Measurements from ENCODE around the gene CDC42BPB.

The CDC42BPB gene

GRCh38 chr14:103103461-103104388 lies 46.4 kb upstream of the CDC42BPB start (continued):
- TF ChIP-seq PBX3 (CRISPR knock-in tag; IDR thresholded peaks at IDR 0.05), result no peak
- no peak for TF ChIP-seq PRDM4 (tag by site-specific recombination; IDR thresholded peaks at IDR 0.05)
- TF ChIP-seq ZNF341 (tag by site-specific recombination; IDR thresholded peaks at IDR 0.05; ENCODE audit: low read depth), result no peak
- TF ChIP-seq HIC1 (tag by site-specific recombination; IDR thresholded peaks at IDR 0.05), result peak; percentile 44; the same call in 1 of the 2 replicates
- TF ChIP-seq ZNF585B (tag by site-specific recombination; IDR thresholded peaks at IDR 0.05), result no peak
- TF ChIP-seq ZNF155 (tag by site-specific recombination; IDR thresholded peaks at IDR 0.05), result no peak
- peak; percentile 90 for TF ChIP-seq ZNF600 (tag by site-specific recombination; IDR thresholded peaks at IDR 0.05)
- TF ChIP-seq ZXDB (tag by site-specific recombination; IDR thresholded peaks at IDR 0.05), result 0 out of 2 replicates have a peak, but pooled peaks have one; percentile 25
- TF ChIP-seq ZBTB17 (tag by site-specific recombination; IDR thresholded peaks at IDR 0.05), result peak; percentile 86

GRCh38 chr14:103102689-103103260 lies 45.4 kb upstream of the CDC42BPB start:
- ChIA-PET POLR2A (interaction anchor here (0.6 kb wide), 1 partner anchor 178 kb away, joined by 3 read pairs; no protein-coding TSS in a partner anchor), CTCF (interaction anchor here (0.7 to 4.6 kb wide), 6 partner anchors 38 to 189 kb away, joined by 3 to 80 read pairs (median 8); no protein-coding TSS in a partner anchor)
- H3K4me1 ChIP-seq (ENCODE audit: control insufficient read depth, insufficient read depth, low read length), result 0 out of 2 replicates have a peak, but pooled peaks cover 2% of the 10 kb centered on the region
- H3K36me3 ChIP-seq (ENCODE audit: control insufficient read depth in 2 of 2, insufficient read depth in 1 of 2, low read length in 2 of 2), result no peaks in the 10 kb centered on the region
- no peaks in the 10 kb centered on the region for H3K9me3 ChIP-seq (ENCODE audit: control insufficient read depth, insufficient read depth, low read depth, low read length)
- H3K4me3 ChIP-seq (ENCODE audit: low read depth, low read length), result no peak overlapping the region
- H3K27ac ChIP-seq (ENCODE audit: extremely low read depth, low read depth, low read length), result no peak overlapping the region
- TF ChIP-seq ZNF354C (tag by site-specific recombination; IDR thresholded peaks at IDR 0.05; ENCODE audit: borderline replicate concordance, low read depth) (no peak), ZNF311 (tag by site-specific recombination; IDR thresholded peaks at IDR 0.05; ENCODE audit: borderline replicate concordance) (no peak), GLI4 (tag by site-specific recombination; IDR thresholded peaks at IDR 0.05) (no peak), ZNF610 (tag by site-specific recombination; IDR thresholded peaks at IDR 0.05; ENCODE audit: borderline replicate concordance) (no peak), ZNF837 (tag by site-specific recombination; IDR thresholded peaks at IDR 0.05) (no peak), INSM2 (tag by site-specific recombination; IDR thresholded peaks at IDR 0.05) (no peak), ZNF600 (tag by site-specific recombination; IDR thresholded peaks at IDR 0.05) (no peak), HOXA7 (CRISPR knock-in tag; IDR thresholded peaks at IDR 0.05; ENCODE audit: borderline replicate concordance) (no peak), ZNF132 (tag by site-specific recombination; IDR thresholded peaks at IDR 0.05; ENCODE audit: borderline replicate concordance) (no peak)
